Aorta (tissue), 5 donors: ENCODE data around the gene NDST4. TPM values are rescaled to one million over a fixed set of nuclear protein-coding genes. Genes with fewer than 3 reads are reported as not detected.

Experiments
- ATAC-seq: fragments of 200-7000 bp; cut with Tn5 transposase; one replicate; pipeline ENCODE4 v1.9.1; 2022; ENCODE audit warnings: moderate library complexity; ENCODE audit not compliant: low FRiP score
- DNase-seq, 2 donors: peaks; one replicate each; pipeline ENCODE4 v3.0.0-alpha.2; 2020
- H3K27ac ChIP-seq, 2 donors: one replicate each; pipeline ENCODE4 v1.5.1; 2013; ENCODE audit warnings: low read length in 2 of 2, mild to moderate bottlenecking in 2 of 2, moderate library complexity in 2 of 2, control low read depth in 1 of 2, inconsistent platforms in 1 of 2, low read depth in 1 of 2
- H3K27me3 ChIP-seq, 2 donors: one replicate each; pipeline ENCODE4 v1.6.1; 2013; ENCODE audit warnings: control low read depth in 1 of 2, low read length in 1 of 2, mild to moderate bottlenecking in 1 of 2, moderate library complexity in 1 of 2; ENCODE audit not compliant: insufficient read depth in 2 of 2, control insufficient read depth in 1 of 2
- H3K36me3 ChIP-seq, 2 donors: one replicate each; pipeline ENCODE4 v1.6.1; 2013; ENCODE audit warnings: control low read depth in 1 of 2, low read length in 1 of 2, mild to moderate bottlenecking in 1 of 2; ENCODE audit not compliant: insufficient read depth in 2 of 2, control insufficient read depth in 1 of 2
- H3K4me1 ChIP-seq, 2 donors: one replicate each; pipeline ENCODE4 v1.6.1; 2013; ENCODE audit warnings: low read length in 2 of 2, control low read depth in 1 of 2, mild to moderate bottlenecking in 1 of 2, moderate library complexity in 1 of 2; ENCODE audit not compliant: insufficient read depth in 2 of 2, control insufficient read depth in 1 of 2
- H3K4me3 ChIP-seq, 2 donors: one replicate each; pipeline ENCODE4 v1.5.1; 2013; ENCODE audit warnings: low read length in 2 of 2, control low read depth in 1 of 2, mild to moderate bottlenecking in 1 of 2
- H3K9me3 ChIP-seq: one replicate; pipeline ENCODE4 v1.6.1; 2013; ENCODE audit warnings: mild to moderate bottlenecking, low read length; ENCODE audit not compliant: control insufficient read depth
- WGBS, 2 donors: extraction: QIAGEN DNeasy Blood & Tissue Kit; methylation state at CpG; one replicate each; pipeline ENCODE4 v1.1.7; 2013; 5-methylcytosine and 5-hydroxymethylcytosine counted together
- intact Hi-C, 2 donors: fragments of 100-400 bp; cut with DNase I; formaldehyde crosslinking; loops; one replicate each; pipeline versions ENCODE4 v1.14.2 to v1.15.0; 2022
- polyA plus RNA-seq, 2 donors: library from polyadenylated mRNA; stranded (reverse); fragments of 200-250 nt; gene quantifications; one replicate each; pipeline ENCODE4 v1.2.3, GENCODE V29; 2013
- total RNA-seq, 2 donors: library from RNA; stranded (reverse); fragmentation: NEBNext Ultra II Directional; extraction: Animal tissue kit (Norgen Biotek cat#: 25700); gene quantifications; one replicate each; pipeline ENCODE4 v1.2.1, GENCODE V29; 2021
- donor health status: healthy with polysubstance abuse.
- donor health status: Bipolar disorder and iron deficiency.
- donor health status: DM: no; HTN: no; CAD: no.
- donor health status: DM: no; HTN: no; CAD: no.
- donor health status: DM: yes; HTN: yes; CAD: no.

The NDST4 gene
- total and polyA plus RNA-seq, 4 donors, result not detected

- Histone ChIP-seq H3K4me3 (no peak overlapping the region), H3K27ac (no peak overlapping the region), H3K9me3 (peaks cover 2% of the 10 kb centered on the region), H3K4me1 (no peaks in the 10 kb centered on the region), H3K27me3 (no peaks in the 10 kb centered on the region), H3K36me3 (no peaks in the 10 kb centered on the region)
- DNase-seq (no peak), ATAC-seq (no peak)
- intact Hi-C loops, result no loop called here
- 21 to 39% methylated on average over 2 of the region's 2 CpGs for WGBS, 2 donors
Measured at GRCh38 chr4:114941503-114941902, 171.9 kb downstream of the NDST4 start.

GRCh38 chr4:114927881-114928280 is 185.5 kb downstream of the NDST4 start:
- Histone ChIP-seq H3K4me3 (no peak overlapping the region), H3K27me3 (no peaks in the 10 kb centered on the region), H3K36me3 (no peaks in the 10 kb centered on the region), H3K4me1 (no peaks in the 10 kb centered on the region), H3K27ac (no peak overlapping the region), H3K9me3 (no peaks in the 10 kb centered on the region)
- 89 to 93% methylated on average over 2 of the region's 2 CpGs for WGBS, 2 donors
- no peak for DNase-seq
- ATAC-seq, result no peak
- intact Hi-C loops, result no loop called here

GRCh38 chr4:114926583-114926982 is 186.8 kb downstream of the NDST4 start:
- no peak overlapping the region for H3K27ac ChIP-seq
- DNase-seq, result no peak
- intact Hi-C loops, result no loop called here
- no peaks in the 10 kb centered on the region for H3K9me3 ChIP-seq
- no peaks in the 10 kb centered on the region for H3K36me3 ChIP-seq
- no peaks in the 10 kb centered on the region for H3K27me3 ChIP-seq
- ATAC-seq, result no peak
- no peaks in the 10 kb centered on the region for H3K4me1 ChIP-seq
- H3K4me3 ChIP-seq, result no peak overlapping the region

GRCh38 chr4:114924311-114924710 is 189.1 kb downstream of the NDST4 start:
- DNase-seq (no peak), ATAC-seq (no peak)
- no peaks in the 10 kb centered on the region for H3K9me3 ChIP-seq
- H3K36me3 ChIP-seq, result no peaks in the 10 kb centered on the region
- WGBS, 2 donors, result 6 to 13% methylated on average over 1 of the region's 1 CpG
- no peaks in the 10 kb centered on the region for H3K27me3 ChIP-seq
- H3K4me1 ChIP-seq, result no peaks in the 10 kb centered on the region
- intact Hi-C loops, result no loop called here
- no peak overlapping the region for H3K27ac ChIP-seq
- no peak overlapping the region for H3K4me3 ChIP-seq

GRCh38 chr4:114922592-114922933 is 190.9 kb downstream of the NDST4 start:
- no peak overlapping the region for H3K4me3 ChIP-seq
- no peaks in the 10 kb centered on the region for H3K9me3 ChIP-seq
- no peaks in the 10 kb centered on the region for H3K27me3 ChIP-seq
- 88 to 95% methylated on average over 3 of the region's 3 CpGs for WGBS, 2 donors
- DNase-seq (no peak), ATAC-seq (no peak)
- H3K27ac ChIP-seq, result no peak overlapping the region
- no peaks in the 10 kb centered on the region for H3K4me1 ChIP-seq
- H3K36me3 ChIP-seq, result no peaks in the 10 kb centered on the region
- intact Hi-C loops, result no loop called here

GRCh38 chr4:114921790-114922591 is 191.4 kb downstream of the NDST4 start:
- ATAC-seq, result no peak
- H3K9me3 ChIP-seq, result no peaks in the 10 kb centered on the region
- no peak overlapping the region for H3K4me3 ChIP-seq
- H3K36me3 ChIP-seq, result no peaks in the 10 kb centered on the region
- no peak overlapping the region for H3K27ac ChIP-seq
- intact Hi-C loops, result no loop called here
- H3K4me1 ChIP-seq, result no peaks in the 10 kb centered on the region
- WGBS, 2 donors, result 54 to 58% methylated on average over 13 of the region's 13 CpGs
- no peak for DNase-seq
- H3K27me3 ChIP-seq, result peaks cover 0 to 1% of the 10 kb centered on the region in 2 donors

GRCh38 chr4:114921191-114921590 is 192.2 kb downstream of the NDST4 start:
- H3K9me3 ChIP-seq, result no peaks in the 10 kb centered on the region
- H3K36me3 ChIP-seq, result no peaks in the 10 kb centered on the region
- DNase-seq (no peak), ATAC-seq (no peak)
- peaks cover 0 to 1% of the 10 kb centered on the region in 2 donors for H3K27me3 ChIP-seq
- no peaks in the 10 kb centered on the region for H3K4me1 ChIP-seq
- H3K4me3 ChIP-seq, result no peak overlapping the region
- 40 to 42% methylated on average over 3 of the region's 3 CpGs for WGBS, 2 donors
- no peak overlapping the region for H3K27ac ChIP-seq
- intact Hi-C loops, result no loop called here

- no peak for ATAC-seq
- 74 to 83% methylated on average over 2 of the region's 2 CpGs for WGBS, 2 donors
Measured at GRCh38 chr4:114911111-114911510, 202.3 kb downstream of the NDST4 start.

GRCh38 chr4:114907568-114907967 is 205.9 kb downstream of the NDST4 start:
- H3K27ac ChIP-seq, result no peak overlapping the region
- 1 to 3% methylated on average over 2 of the region's 2 CpGs for WGBS, 2 donors

More at GRCh38 chr4:114911111-114911510, 202.3 kb downstream of the NDST4 start:
- DNase-seq, result no peak
- Histone ChIP-seq H3K9me3 (no peaks in the 10 kb centered on the region), H3K27ac (no peak overlapping the region), H3K4me3 (no peak overlapping the region), H3K4me1 (no peaks in the 10 kb centered on the region), H3K27me3 (no peaks in the 10 kb centered on the region), H3K36me3 (no peaks in the 10 kb centered on the region)
- intact Hi-C loops, result no loop called here

More at GRCh38 chr4:114907568-114907967, 205.9 kb downstream of the NDST4 start:
- DNase-seq (no peak), ATAC-seq (no peak)
- Histone ChIP-seq H3K4me1 (no peaks in the 10 kb centered on the region), H3K4me3 (no peak overlapping the region), H3K36me3 (no peaks in the 10 kb centered on the region), H3K27me3 (no peaks in the 10 kb centered on the region), H3K9me3 (no peaks in the 10 kb centered on the region)
- intact Hi-C loops, result no loop called here
